ENCODE results near the gene PPM1N.

PPM1N gene, protein sequence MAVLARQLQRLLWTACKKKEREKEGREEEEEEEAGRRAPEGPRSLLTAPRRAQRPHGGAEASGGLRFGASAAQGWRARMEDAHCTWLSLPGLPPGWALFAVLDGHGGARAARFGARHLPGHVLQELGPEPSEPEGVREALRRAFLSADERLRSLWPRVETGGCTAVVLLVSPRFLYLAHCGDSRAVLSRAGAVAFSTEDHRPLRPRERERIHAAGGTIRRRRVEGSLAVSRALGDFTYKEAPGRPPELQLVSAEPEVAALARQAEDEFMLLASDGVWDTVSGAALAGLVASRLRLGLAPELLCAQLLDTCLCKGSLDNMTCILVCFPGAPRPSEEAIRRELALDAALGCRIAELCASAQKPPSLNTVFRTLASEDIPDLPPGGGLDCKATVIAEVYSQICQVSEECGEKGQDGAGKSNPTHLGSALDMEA

DNA sequence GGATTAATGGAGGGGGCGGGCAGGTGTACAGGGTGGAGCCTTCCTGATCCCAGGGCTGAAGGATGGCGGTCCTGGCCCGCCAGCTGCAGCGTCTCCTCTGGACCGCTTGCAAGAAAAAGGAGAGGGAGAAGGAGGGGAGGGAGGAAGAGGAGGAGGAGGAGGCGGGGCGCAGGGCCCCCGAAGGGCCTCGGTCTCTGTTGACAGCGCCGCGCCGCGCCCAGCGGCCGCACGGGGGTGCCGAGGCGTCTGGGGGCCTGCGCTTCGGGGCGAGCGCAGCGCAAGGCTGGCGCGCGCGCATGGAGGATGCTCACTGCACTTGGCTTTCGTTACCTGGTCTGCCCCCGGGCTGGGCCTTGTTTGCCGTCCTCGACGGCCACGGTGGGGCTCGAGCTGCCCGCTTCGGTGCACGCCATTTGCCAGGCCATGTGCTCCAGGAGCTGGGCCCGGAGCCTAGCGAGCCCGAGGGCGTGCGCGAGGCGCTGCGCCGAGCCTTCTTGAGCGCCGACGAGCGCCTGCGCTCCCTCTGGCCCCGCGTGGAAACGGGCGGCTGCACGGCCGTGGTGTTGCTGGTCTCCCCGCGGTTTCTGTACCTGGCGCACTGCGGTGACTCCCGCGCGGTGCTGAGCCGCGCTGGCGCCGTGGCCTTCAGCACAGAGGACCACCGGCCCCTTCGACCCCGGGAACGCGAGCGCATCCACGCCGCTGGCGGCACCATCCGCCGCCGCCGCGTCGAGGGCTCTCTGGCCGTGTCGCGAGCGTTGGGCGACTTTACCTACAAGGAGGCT lies at the start of gene PPM1N:
Gene PPM1N (plus strand): TSS at position 33 of the 785 bp plus-strand sequence. CDS start 30 bp downstream, at position 63.
- DNase-seq (ENCODE audit: low read depth in 2 of 2), result peak in 1 of 2 experiments; percentile 51

DNA sequence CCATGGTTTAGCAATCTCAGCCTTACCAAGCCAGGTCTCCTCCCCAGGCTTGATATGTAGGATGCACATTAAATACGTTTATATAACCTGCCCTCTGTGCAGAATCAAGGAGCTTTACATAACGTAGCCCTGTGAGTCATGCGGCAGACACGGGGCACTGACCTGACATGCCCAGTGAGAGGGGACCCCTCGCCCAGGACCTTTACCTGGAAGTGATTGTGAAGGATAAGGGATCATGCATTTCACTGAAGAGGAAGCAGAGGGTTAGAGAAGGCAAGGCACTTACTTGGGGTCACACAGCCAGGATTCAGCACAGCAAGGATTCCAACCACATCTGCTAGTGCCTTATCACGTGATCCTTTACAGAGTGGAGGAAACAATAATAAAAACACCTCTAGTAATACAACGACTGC lies 49.4 kb upstream of the PPM1N start:
- no peak for DNase-seq (ENCODE audit: low read depth in 2 of 2)

DNA sequence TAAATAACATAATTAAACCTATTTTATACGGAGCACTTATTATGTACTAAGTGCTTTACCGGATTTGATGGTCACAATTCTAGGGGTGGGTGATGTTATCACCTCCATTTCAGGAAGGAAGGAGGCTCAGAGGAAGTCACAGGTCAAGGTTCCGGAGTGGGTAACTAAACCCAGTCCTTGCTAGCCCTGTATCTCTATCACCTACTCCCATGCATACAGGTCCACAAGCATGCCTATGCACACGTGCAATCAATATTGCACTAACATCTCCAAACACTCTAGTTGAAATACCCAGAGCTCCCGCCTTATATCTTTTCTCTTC lies 48.3 kb upstream of the PPM1N start:
- no peak for DNase-seq (ENCODE audit: low read depth in 2 of 2)

- no peak for DNase-seq (ENCODE audit: low read depth in 2 of 2)
Observed at GRCh38 chr19:45451131-45451849, 47.0 kb upstream of the PPM1N start.

GRCh38 chr19:45451850-45452387 lies 46.3 kb upstream of the PPM1N start:
- DNase-seq (ENCODE audit: low read depth in 2 of 2), result no peak

DNA sequence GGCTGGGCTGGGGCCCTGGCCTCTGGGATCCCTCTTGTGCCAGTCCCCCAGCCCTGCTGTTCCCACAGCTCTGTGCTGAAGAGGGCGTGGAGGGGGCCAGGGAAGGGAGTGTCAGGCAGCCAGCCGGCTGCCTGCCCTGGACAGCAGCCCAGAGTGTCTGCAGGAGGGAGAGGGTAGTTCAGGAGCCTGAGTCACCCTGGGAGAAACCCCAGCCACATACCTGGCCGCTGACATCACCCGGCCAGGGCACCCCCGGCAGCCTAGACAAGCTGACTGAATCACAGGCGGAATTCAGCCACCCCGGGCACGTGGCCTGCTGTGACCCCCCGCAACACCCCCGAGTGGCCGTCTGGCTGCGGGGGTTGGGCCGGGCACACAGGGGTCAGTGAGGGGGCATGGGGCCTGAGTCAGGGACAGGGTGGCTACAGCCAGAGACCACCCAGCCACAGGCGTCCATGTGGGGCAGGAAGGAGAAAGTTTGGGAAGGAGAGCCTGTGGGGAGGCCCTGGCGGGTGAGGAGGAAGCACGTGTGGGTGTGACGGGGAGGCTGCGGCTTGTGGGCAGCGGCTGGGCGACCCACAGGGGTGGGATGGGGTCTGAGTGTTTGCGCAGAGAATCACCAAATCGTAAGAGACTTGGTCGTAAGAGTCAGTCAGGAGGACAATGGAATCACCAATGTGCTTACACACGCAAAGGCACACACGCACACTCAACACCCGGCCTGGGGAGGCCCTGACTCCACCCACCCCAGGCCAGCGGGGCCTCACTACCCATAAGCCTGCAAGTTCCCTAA lies 42.3 kb upstream of the PPM1N start:
- peak in 1 of 2 experiments; percentile 44 for DNase-seq (ENCODE audit: low read depth in 2 of 2)

- no peak for DNase-seq (ENCODE audit: low read depth in 2 of 2)
Observed at GRCh38 chr19:45456500-45456815, 41.8 kb upstream of the PPM1N start.

- DNase-seq (ENCODE audit: low read depth in 2 of 2), result no peak
Observed at GRCh38 chr19:45457776-45458175, 40.5 kb upstream of the PPM1N start.

GRCh38 chr19:45460807-45461347 lies 37.4 kb upstream of the PPM1N start:
- no peak for DNase-seq (ENCODE audit: low read depth in 2 of 2)

DNA sequence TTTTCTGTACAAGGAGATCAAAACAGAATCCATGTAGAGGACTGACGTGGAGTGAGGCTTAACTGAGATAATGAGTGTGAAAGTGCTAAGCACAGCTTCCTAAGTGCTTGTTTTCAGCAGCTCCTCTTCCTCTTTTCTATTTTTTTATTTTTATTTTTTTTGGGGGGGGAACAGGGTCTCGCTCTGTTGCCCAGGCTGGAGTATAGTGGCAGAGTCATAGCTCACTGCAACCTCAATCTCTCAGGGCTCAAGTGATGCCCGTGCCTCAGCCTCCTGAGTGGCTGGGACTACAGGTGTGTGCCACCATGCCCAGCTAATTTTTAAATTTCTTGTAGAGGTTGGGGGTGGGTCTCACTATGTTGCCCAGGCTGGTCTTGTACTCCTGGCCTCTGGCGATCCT lies 36.1 kb upstream of the PPM1N start:
- no peak for DNase-seq (ENCODE audit: low read depth in 2 of 2)

DNA sequence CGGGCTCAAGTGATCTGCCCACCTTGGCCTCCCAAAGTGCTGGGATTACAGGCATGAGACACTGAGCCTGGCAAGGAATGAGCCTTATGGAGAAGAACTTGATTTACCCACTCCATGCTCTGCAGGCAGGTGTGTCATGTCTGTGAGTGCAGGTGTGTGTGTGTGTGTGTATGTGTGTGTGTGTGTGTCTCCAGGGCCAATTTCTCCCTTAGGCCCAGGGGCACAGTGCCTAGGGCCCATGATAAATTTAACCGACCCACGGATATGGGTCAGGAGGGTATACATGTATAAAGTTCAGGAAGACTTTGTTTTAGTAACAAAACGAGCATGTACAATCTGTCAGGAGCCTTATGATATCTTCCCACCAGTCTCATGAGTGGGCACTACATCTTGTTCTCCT lies 35.0 kb upstream of the PPM1N start:
- DNase-seq (ENCODE audit: low read depth in 2 of 2), result no peak

DNA sequence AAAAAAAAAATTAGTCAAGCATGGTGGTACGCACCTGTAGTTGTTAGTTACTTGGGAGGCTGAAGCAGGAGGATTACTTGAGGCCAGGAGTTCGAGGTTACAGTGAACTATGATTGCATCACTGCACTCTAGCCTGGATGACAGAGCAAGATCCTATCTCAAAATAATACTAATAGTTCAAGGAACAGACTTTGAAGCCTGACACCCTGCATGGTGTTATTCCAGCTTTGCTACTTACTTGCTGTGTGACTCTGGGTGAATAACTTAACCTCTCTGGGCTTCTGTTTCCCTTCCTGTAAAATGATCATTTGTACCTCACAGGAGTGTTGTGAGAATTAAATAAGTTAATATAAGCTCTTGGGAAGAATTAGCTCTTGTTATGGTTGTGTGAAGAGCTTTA lies 34.0 kb upstream of the PPM1N start:
- no peak for DNase-seq (ENCODE audit: low read depth in 2 of 2)

DNA sequence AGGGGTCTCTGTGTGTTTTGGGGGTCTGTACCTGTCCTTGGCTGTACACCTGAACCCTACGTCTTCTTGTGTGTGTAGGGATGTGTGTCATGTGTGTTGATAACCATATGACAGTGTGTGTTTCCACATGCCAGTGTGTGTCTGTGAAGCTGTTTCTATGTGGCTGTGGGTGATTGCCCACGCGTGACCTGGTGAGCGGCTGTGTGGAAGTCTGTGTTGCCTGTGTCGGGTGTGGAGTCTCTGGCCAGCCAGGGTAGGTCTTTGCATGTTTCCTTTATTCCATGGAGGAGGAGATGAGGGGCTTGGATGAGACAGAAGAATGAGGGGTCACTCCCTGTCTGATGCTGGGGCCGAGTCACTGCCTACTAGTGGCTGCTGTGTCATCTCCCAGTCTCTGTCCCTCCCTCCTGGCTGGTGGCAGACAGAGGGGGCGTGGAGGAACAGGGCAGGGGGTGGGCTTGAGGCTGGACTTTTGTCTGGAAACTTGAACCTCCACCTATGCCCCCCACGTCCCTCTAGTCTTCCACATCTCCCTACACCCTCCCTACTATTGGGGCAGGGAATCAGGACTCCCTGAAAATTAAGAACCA lies 33.3 kb upstream of the PPM1N start:
- DNase-seq (ENCODE audit: low read depth in 2 of 2), result no peak

DNA sequence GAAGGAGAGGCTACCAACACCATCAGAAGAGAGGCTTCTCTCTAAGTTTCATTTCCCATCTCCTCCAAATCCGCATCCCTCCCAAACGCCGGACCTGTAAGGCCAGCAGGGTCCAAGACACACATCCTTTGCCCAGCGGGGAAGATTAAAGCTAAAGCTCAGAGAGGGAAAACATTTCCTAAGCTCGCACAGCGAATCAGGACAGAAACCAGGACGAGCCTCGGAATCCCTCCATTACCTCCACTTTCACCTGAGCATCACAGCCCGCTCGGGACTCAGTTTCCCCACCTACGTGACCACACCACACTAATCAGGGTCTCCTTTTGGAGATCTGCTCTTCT lies 31.2 kb upstream of the PPM1N start:
- DNase-seq (ENCODE audit: low read depth in 2 of 2), result no peak

DNA sequence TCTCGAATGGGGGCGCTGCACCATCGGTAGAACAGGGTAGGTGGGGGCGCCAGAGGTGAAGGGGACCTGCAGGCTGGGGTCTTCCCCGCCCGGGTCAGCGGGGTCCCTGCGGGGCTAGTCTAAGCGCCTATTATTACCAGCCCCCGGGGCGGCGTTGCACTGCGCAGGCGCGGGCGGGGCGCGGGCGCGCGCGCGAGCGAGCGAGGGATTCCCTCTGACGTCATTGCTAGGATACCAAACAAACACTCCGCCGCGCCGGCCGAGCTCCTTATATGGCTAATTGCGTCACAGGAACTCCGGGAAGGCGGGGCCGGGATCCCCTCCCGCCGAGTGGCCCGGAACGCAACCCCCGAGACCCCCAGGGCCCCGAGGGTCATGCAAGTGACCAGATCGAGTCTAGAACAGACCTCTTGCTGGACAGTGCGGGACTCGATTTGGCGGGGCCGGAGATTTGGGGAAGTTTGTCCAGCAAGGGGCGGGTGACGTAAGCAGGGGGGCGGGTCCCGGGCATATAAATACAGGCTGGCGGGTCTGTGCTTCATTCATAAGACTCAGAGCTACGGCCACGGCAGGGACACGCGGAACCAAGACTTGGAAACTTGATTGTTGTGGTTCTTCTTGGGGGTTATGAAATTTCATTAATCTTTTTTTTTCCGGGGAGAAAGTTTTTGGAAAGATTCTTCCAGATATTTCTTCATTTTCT lies 30.6 kb upstream of the PPM1N start, which contains the start of gene FOSB:
Gene FOSB (plus strand): TSS at position 541 of the 703 bp plus-strand sequence. CDS start 591 bp downstream, outside the sequence.
- peak; percentile 87 to 89 for DNase-seq (ENCODE audit: low read depth in 2 of 2)

- no peak for DNase-seq (ENCODE audit: low read depth in 2 of 2)
Observed at GRCh38 chr19:45468159-45468651, 30.0 kb upstream of the PPM1N start.

DNA sequence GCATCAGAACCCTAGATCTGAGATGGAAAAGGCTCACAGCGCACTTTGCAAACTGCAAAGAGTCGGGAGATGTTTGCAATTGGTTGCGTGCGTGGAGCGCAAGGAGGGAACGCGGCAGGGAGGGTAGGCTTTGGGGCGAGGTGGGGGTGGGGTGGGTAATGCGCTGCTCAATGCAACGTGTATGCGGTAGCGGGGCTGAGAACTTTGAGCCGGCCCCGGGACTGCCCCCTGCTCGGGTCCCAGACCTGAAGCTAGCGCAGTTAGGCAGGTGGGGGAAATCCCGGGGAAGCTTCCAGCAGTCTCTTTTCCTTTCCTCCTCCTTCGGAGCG lies 29.5 kb upstream of the PPM1N start:
- no peak for DNase-seq (ENCODE audit: low read depth in 2 of 2)

DNA sequence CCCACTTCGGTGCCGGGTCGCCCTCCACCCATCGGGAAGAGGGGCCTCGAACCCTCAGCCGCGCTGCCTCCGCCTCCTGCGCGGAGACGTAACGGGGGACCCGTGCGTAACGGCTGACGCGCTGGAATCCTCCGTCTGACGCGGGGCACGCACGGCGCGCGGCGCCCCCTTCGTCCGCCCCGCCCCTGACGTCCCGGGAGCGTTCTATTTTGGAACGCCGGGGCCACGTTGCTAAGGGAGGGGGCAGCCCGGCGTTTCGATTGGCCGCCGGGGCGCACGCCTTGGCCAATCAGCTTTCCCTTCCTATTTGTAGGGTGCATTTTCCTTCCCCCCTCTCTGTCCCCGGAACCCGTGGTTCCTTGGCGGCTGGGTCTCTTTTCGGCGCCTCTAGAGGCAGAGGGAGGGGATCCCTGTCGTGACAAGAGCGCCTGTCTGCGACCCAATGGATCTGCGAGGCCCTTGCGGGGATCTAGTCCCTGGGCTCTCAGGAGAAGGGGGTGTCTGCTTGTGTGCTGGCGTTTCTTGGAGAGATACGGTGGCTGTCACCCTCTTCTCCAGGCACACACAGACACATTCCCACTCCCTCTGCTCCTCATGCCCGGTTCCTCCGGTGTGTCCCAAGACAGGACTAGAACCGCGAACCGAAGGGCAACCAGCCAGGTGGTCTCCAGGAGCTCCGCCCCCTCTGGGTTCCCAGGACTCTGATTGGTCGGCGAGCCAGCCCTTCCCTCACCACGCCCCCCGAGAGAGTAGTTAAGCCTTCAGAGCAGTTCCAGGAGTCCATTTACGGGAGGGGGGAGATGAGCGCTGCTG lies 28.9 kb upstream of the PPM1N start:
- DNase-seq (ENCODE audit: low read depth in 2 of 2), result peak; percentile 87 to 90
